Esophagus squamous epithelium (tissue), 5 donors: ENCODE measurements around the gene HEXIM2. TPM values are rescaled to one million over a fixed set of nuclear protein-coding genes. Genes with fewer than 3 reads are reported as not detected.

ENCODE experiments used
- DNase-seq: peaks from one replicate; lab custom pipeline; 2025; lab: John Stamatoyannopoulos, UW
- H3K27ac ChIP-seq, 4 donors: fragments of 200-600 bp; sonication (generic); one replicate each; pipeline ENCODE4 v1.5.1; 2016 to 2019; ENCODE audit warnings: mild to moderate bottlenecking in 1 of 4
- H3K27me3 ChIP-seq, 4 donors: fragments of 200-600 bp; sonication (generic); 1 replicate in 3 of 4; 2 replicates in 1 of 4; pipeline versions ENCODE4 v1.5.1 to v1.6.0; 2017 to 2021; ENCODE audit warnings: antibody characterized with exemption in 1 of 4
- H3K36me3 ChIP-seq, 3 donors: fragments of 200-600 bp; sonication (generic); one replicate each; pipeline ENCODE4 v1.5.1; 2016 to 2019
- H3K4me1 ChIP-seq, 3 donors: fragments of 200-600 bp; sonication (generic); one replicate each; pipeline ENCODE4 v1.5.1; 2017 to 2019
- H3K4me3 ChIP-seq, 4 donors: fragments of 200-600 bp; sonication (generic); 1 replicate in 3 of 4; 2 replicates in 1 of 4; pipeline ENCODE4 v1.5.1; 2016 to 2019; ENCODE audit warnings: mild to moderate bottlenecking in 2 of 4, moderate library complexity in 1 of 4
- H3K9me3 ChIP-seq, 3 donors: fragments of 200-600 bp; sonication (generic); one replicate each; pipeline ENCODE4 v1.5.1; 2016 to 2019
- CTCF ChIP-seq, 6 experiments: fragments of 450-650 bp in 4 of 6; fragments of 200-600 bp in 2 of 6; sonication (generic) in 2 of 6; IDR thresholded peaks; one replicate each; pipeline ENCODE4 v1.5.1; 2016 to 2019; ENCODE audit warnings: antibody characterized with exemption in 6 of 6, mild to moderate bottlenecking in 4 of 6, moderate library complexity in 4 of 6
- POLR2A ChIP-seq, 4 donors: fragments of 450-650 bp; IDR thresholded peaks; one replicate each; pipeline ENCODE4 v1.6.1; 2017; ENCODE audit warnings: antibody characterized with exemption in 4 of 4, mild to moderate bottlenecking in 4 of 4, moderate library complexity in 3 of 4
- WGBS, 2 donors: methylation state at CpG; one replicate each; pipeline ENCODE4 v1.1.5; 2018; 5-methylcytosine and 5-hydroxymethylcytosine counted together
- intact Hi-C: fragments of 100-400 bp; cut with DNase I; formaldehyde crosslinking; loops from one replicate; pipeline ENCODE4 v1.15.0; 2022
- total RNA-seq, 4 donors: library from RNA; depleted of rRNA; stranded (reverse); fragments of >200 nt; gene quantifications; one replicate each; pipeline ENCODE4 v1.1.0, GENCODE V29; 2016
- donor health status: DM: yes; HTN: yes; CAD: no.

Gene HEXIM2
- total RNA-seq = 1 to 10 TPM; 1.7 to 9.0 (median 4.9) TPM

- no peaks in the 10 kb centered on the region for H3K27me3 ChIP-seq
- WGBS, 2 donors = 0% methylated on average over 2 to 32 of the region's 53 CpGs
- peaks cover 22 to 57% (median 36%) of the 10 kb centered on the region in 3 donors for H3K4me1 ChIP-seq
- intact Hi-C loops = no loop called here
- H3K36me3 ChIP-seq = peaks cover 0 to 5% (median 0%) of the 10 kb centered on the region in 3 donors
- H3K27ac ChIP-seq = peak within 1 kb of the TSS; percentile 98 to 100 (median 98)
- peak in 1 of 6 experiments; percentile 2 for TF ChIP-seq CTCF (IDR thresholded peaks at IDR 0.05)
- TF ChIP-seq POLR2A (IDR thresholded peaks at IDR 0.05) = peak in 3 of 4 donors; percentile 80 to 96 (median 90)
- H3K9me3 ChIP-seq = no peaks in the 10 kb centered on the region
- peak within 1 kb of the TSS; percentile 79 to 98 (median 86) for H3K4me3 ChIP-seq
- DNase-seq = peak; percentile 95
Measured at GRCh38 chr17:45161288-45162024, at the start of gene HEXIM2. Gene HEXIM2, plus strand, starts transcription at chr17:45161875. Its CDS starts 919 bp downstream, at chr17:45162794.

- no peak for TF ChIP-seq POLR2A (IDR thresholded peaks at IDR 0.05)
- no peak for TF ChIP-seq CTCF (IDR thresholded peaks at IDR 0.05)
- H3K4me3 ChIP-seq = no peak overlapping the region
- intact Hi-C loops = no loop called here
- peaks cover 0 to 45% (median 8%) of the 10 kb centered on the region in 3 donors for H3K4me1 ChIP-seq
- H3K27me3 ChIP-seq = no peaks in the 10 kb centered on the region
- DNase-seq = no peak
- peaks cover 3 to 58% (median 11%) of the 10 kb centered on the region in 3 donors for H3K36me3 ChIP-seq
- H3K27ac ChIP-seq = peak overlapping the region in 3 of 4 donors; percentile 61 to 80 (median 62)
- 84 to 97% methylated on average over 12 to 15 of the region's 23 CpGs for WGBS, 2 donors
- H3K9me3 ChIP-seq = no peaks in the 10 kb centered on the region
Measured at GRCh38 chr17:45112559-45113423, 48.9 kb upstream of the HEXIM2 start.

GRCh38 chr17:45113424-45113754 is 48.3 kb upstream of the HEXIM2 start:
- H3K36me3 ChIP-seq = peaks cover 5 to 58% (median 6%) of the 10 kb centered on the region in 3 donors
- H3K4me3 ChIP-seq = no peak overlapping the region
- intact Hi-C loops = no loop called here
- DNase-seq = no peak
- no peaks in the 10 kb centered on the region for H3K9me3 ChIP-seq
- WGBS, 2 donors = 75 to 92% methylated on average over 1 to 5 of the region's 9 CpGs
- H3K27me3 ChIP-seq = no peaks in the 10 kb centered on the region
- H3K27ac ChIP-seq = no peak overlapping the region
- no peak for TF ChIP-seq CTCF (IDR thresholded peaks at IDR 0.05)
- TF ChIP-seq POLR2A (IDR thresholded peaks at IDR 0.05) = no peak
- H3K4me1 ChIP-seq = peaks cover 0 to 39% (median 8%) of the 10 kb centered on the region in 3 donors

GRCh38 chr17:45114117-45114932 is 47.4 kb upstream of the HEXIM2 start:
- no peak for DNase-seq
- no peak for TF ChIP-seq POLR2A (IDR thresholded peaks at IDR 0.05)
- no peak for TF ChIP-seq CTCF (IDR thresholded peaks at IDR 0.05)
- H3K36me3 ChIP-seq = peaks cover 3 to 58% (median 6%) of the 10 kb centered on the region in 3 donors
- H3K9me3 ChIP-seq = no peaks in the 10 kb centered on the region
- no peak overlapping the region for H3K27ac ChIP-seq
- H3K4me3 ChIP-seq = no peak overlapping the region
- intact Hi-C loops = no loop called here
- WGBS, 2 donors = 73 to 79% methylated on average over 15 to 16 of the region's 19 CpGs
- no peaks in the 10 kb centered on the region for H3K27me3 ChIP-seq
- peaks cover 0 to 30% (median 8%) of the 10 kb centered on the region in 3 donors for H3K4me1 ChIP-seq
